Caco-2 (cell line): ENCODE measurements around the gene ANAPC2. TPM values are rescaled to one million over a fixed set of nuclear protein-coding genes. Genes with fewer than 3 reads are reported as not detected.

Experiments used
- BruUV-seq: library from RNA; stranded (reverse); fragments of 400-500 nt; replicated peaks from 2 replicates; lab custom pipeline; 2021; lab: Mats Ljungman, UMichigan
- CTCF ChIA-PET: fragments of 300-600 bp; sonication (Branson Sonifier 250); formaldehyde crosslinking; loops from one replicate; lab custom pipeline; 2022; ENCODE audit warnings: antibody characterized with exemption; lab: Charles Lee
- POLR2A ChIA-PET: fragments of 300-600 bp; sonication (Branson Sonifier 250); formaldehyde crosslinking; loops from one replicate; lab custom pipeline; 2022; ENCODE audit warnings: antibody characterized with exemption; lab: Charles Lee
- DNase-seq, 2 experiments: peaks; one replicate each; pipeline versions ENCODE4 v3.0.0 to v3.0.0-alpha.2; 2020 to 2022
- H3K27me3 ChIP-seq: replicated peaks from 2 replicates; pipeline ENCODE4 v1.6.0; 2011; ENCODE audit warnings: low read length; ENCODE audit not compliant: control insufficient read depth, insufficient read depth
- H3K36me3 ChIP-seq: 2 replicates; pipeline ENCODE4 v1.5.1; 2011; ENCODE audit warnings: low read length; ENCODE audit not compliant: control insufficient read depth, insufficient read depth
- H3K4me1 ChIP-seq: fragments of 250-450 bp; sonication (Bioruptor Pico); 2 replicates; pipeline ENCODE4 v1.5.1; 2020; ENCODE audit warnings: mild to moderate bottlenecking
- H3K4me3 ChIP-seq: 2 replicates; pipeline ENCODE4 v1.5.1; 2011; ENCODE audit warnings: low read depth, mild to moderate bottlenecking, control low read depth, low read length
- H3K9me3 ChIP-seq: fragments of 250-450 bp; sonication (Bioruptor Pico); 2 replicates; pipeline ENCODE4 v1.5.1; 2020; ENCODE audit warnings: mild to moderate bottlenecking, moderate library complexity
- H3K27ac Mint-ChIP-seq: one replicate; pipeline ENCODE4 v1.8.0; 2022; ENCODE audit warnings: mixed read lengths; ENCODE audit not compliant: unreplicated experiment
- H3K27me3 Mint-ChIP-seq: one replicate; pipeline ENCODE4 v1.8.0; 2022; ENCODE audit warnings: mixed read lengths; ENCODE audit not compliant: insufficient read depth, unreplicated experiment
- H3K36me3 Mint-ChIP-seq: one replicate; pipeline ENCODE4 v1.8.0; 2022; ENCODE audit warnings: mild to moderate bottlenecking, mixed read lengths; ENCODE audit not compliant: insufficient read depth, unreplicated experiment
- H3K4me1 Mint-ChIP-seq: one replicate; pipeline ENCODE4 v1.8.0; 2022; ENCODE audit warnings: low read depth, mixed read lengths; ENCODE audit not compliant: unreplicated experiment
- H3K4me3 Mint-ChIP-seq: one replicate; pipeline ENCODE4 v1.8.0; 2022; ENCODE audit warnings: mild to moderate bottlenecking, moderate library complexity, mixed read lengths; ENCODE audit not compliant: unreplicated experiment
- H3K9me3 Mint-ChIP-seq: one replicate; pipeline ENCODE4 v1.8.0; 2022; ENCODE audit warnings: mixed read lengths; ENCODE audit not compliant: unreplicated experiment
- intact Hi-C: fragments of 100-400 bp; cut with micrococcal nuclease; formaldehyde crosslinking; loops from one replicate; pipeline ENCODE4 v1.10.0; 2022; ENCODE audit not compliant: unreplicated experiment
- total RNA-seq: library from RNA; stranded (reverse); gene quantifications from 2 replicates; pipeline ENCODE4 v1.2.3, GENCODE V29; 2022
- TF ChIP-seq, protein P1 (sequence below), 2 experiments: fragments of 200-600 bp in 1 of 2; IDR thresholded peaks; 1 replicate in 1 of 2; 2 replicates in 1 of 2; pipeline versions ENCODE4 v1.5.1 to v1.8.0; 2011 to 2022; ENCODE audit warnings: antibody characterized with exemption in 1 of 2, control low read depth in 1 of 2, inconsistent platforms in 1 of 2, low read depth in 1 of 2, low read length in 1 of 2, mild to moderate bottlenecking in 1 of 2, moderate library complexity in 1 of 2; ENCODE audit not compliant: insufficient read depth in 1 of 2, severe bottlenecking in 1 of 2, unreplicated experiment in 1 of 2

Gene ANAPC2
- total RNA-seq, 1 experiment from 2014 or later: 67.5 TPM

DNA sequence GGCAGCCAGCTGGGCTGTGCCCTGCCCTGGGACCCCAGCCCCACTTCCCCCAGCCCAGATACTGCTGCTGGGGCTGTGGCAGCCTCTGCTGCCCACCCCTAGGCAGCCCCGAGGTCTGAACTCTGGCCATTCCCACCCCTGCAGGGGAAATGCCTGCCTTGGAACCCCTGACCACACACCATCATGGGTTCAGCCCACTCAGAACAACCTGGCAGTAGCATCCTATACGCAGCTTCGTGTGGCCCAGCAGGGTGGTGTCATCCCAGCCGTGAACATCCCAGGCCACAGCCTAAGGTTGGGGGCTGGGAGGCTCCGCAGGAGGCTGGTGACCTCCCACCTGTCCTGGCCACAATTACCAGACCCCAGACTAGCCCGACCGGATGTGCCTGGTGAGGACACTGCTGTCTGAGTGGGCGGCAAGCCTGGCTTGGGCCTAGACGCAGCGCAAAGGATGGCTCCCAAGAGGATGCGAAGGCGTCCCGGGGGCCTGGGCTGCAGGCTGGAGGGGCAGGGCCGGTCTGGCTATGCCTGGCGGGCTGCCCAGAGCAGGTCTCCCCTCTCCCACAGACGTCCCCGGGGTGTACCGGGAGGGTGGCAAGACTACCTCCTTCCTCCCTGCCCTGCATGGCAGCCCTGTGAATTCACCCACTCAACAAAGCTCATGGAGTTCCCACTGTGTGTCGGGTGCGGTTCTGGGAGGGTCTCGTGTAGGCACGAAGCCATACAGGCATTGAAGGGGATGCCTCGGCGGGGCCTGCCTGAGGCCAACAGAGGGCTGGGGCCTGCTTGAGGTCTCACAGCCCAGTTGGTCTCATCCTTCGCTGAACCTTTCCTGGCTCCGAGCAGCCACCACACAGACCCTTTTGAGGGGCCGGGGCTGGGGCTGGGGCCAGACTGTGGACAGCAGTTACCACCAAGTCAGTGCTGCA, 40.9 kb upstream of the ANAPC2 start:
- no peaks in the 10 kb centered on the region for H3K9me3 Mint-ChIP-seq
- H3K4me3 ChIP-seq: no peak overlapping the region
- no peaks in the 10 kb centered on the region for H3K9me3 ChIP-seq
- CTCF ChIA-PET: interaction anchor here (0.6 to 0.7 kb wide), 2 partner anchors 11 to 180 kb away, joined by 3 to 5 read pairs; no protein-coding TSS in a partner anchor
- H3K36me3 ChIP-seq: no peaks in the 10 kb centered on the region
- H3K27ac Mint-ChIP-seq: no peak overlapping the region
- peaks cover 4% of the 10 kb centered on the region for H3K36me3 Mint-ChIP-seq
- H3K27me3 ChIP-seq: no peaks in the 10 kb centered on the region
- peaks cover 38% of the 10 kb centered on the region for H3K4me1 ChIP-seq
- TF ChIP-seq, protein P1, sequence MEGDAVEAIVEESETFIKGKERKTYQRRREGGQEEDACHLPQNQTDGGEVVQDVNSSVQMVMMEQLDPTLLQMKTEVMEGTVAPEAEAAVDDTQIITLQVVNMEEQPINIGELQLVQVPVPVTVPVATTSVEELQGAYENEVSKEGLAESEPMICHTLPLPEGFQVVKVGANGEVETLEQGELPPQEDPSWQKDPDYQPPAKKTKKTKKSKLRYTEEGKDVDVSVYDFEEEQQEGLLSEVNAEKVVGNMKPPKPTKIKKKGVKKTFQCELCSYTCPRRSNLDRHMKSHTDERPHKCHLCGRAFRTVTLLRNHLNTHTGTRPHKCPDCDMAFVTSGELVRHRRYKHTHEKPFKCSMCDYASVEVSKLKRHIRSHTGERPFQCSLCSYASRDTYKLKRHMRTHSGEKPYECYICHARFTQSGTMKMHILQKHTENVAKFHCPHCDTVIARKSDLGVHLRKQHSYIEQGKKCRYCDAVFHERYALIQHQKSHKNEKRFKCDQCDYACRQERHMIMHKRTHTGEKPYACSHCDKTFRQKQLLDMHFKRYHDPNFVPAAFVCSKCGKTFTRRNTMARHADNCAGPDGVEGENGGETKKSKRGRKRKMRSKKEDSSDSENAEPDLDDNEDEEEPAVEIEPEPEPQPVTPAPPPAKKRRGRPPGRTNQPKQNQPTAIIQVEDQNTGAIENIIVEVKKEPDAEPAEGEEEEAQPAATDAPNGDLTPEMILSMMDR (IDR thresholded peaks at IDR 0.05; ENCODE audit: insufficient read depth in 1 of 2, low read depth in 1 of 2, low read length in 1 of 2, severe bottlenecking in 1 of 2, unreplicated experiment in 1 of 2): no peak
- no peak for DNase-seq
- no TSS peak for BruUV-seq
- peaks cover 13% of the 10 kb centered on the region for H3K4me1 Mint-ChIP-seq
- intact Hi-C loops: no loop called here
- no peaks in the 10 kb centered on the region for H3K27me3 Mint-ChIP-seq
- H3K4me3 Mint-ChIP-seq: no peak overlapping the region
- POLR2A ChIA-PET: interaction anchor here (0.6 to 0.7 kb wide), 2 partner anchors 12 to 59 kb away, joined by 3 to 4 read pairs; partner anchors contain the start of gene TUBB4B

DNA sequence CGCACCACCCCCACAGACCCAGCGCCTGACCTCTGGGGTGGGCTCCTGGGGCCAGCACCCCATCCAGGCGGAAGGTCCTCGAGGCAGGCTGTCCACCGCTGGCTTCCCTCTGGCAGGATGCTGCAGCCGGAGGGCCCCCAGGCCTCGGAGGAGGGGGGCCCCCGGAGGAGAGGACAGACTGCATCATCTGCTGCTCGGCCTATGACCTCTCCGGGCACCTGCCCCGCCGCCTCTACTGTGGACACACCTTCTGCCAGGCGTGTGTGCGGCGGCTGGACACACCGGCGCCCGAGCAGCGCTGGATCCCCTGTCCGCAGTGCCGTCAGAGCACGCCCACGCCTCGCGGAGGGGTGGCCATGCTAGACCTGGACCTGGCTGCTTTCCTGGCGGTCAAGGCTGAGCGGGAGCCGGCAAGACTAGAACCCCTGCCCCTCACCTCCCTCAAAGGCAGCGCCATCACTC, 40.2 kb upstream of the ANAPC2 start:
- no peaks in the 10 kb centered on the region for H3K9me3 Mint-ChIP-seq
- intact Hi-C loops: no loop called here
- TF ChIP-seq, protein P1 (IDR thresholded peaks at IDR 0.05; ENCODE audit: insufficient read depth in 1 of 2, low read depth in 1 of 2, low read length in 1 of 2, severe bottlenecking in 1 of 2, unreplicated experiment in 1 of 2): no peak
- H3K36me3 Mint-ChIP-seq: peaks cover 2% of the 10 kb centered on the region
- H3K4me3 Mint-ChIP-seq: no peak overlapping the region
- no peaks in the 10 kb centered on the region for H3K9me3 ChIP-seq
- DNase-seq: no peak
- peaks cover 38% of the 10 kb centered on the region for H3K4me1 ChIP-seq
- no peaks in the 10 kb centered on the region for H3K27me3 Mint-ChIP-seq
- peaks cover 13% of the 10 kb centered on the region for H3K4me1 Mint-ChIP-seq
- CTCF ChIA-PET: interaction anchor here (1.7 kb wide), 1 partner anchor 14 kb away, joined by 8 read pairs; no protein-coding TSS in a partner anchor
- no peak overlapping the region for H3K4me3 ChIP-seq
- no peaks in the 10 kb centered on the region for H3K36me3 ChIP-seq
- BruUV-seq: no TSS peak
- H3K27ac Mint-ChIP-seq: no peak overlapping the region
- H3K27me3 ChIP-seq: no peaks in the 10 kb centered on the region
- POLR2A ChIA-PET: no interaction called here

DNA sequence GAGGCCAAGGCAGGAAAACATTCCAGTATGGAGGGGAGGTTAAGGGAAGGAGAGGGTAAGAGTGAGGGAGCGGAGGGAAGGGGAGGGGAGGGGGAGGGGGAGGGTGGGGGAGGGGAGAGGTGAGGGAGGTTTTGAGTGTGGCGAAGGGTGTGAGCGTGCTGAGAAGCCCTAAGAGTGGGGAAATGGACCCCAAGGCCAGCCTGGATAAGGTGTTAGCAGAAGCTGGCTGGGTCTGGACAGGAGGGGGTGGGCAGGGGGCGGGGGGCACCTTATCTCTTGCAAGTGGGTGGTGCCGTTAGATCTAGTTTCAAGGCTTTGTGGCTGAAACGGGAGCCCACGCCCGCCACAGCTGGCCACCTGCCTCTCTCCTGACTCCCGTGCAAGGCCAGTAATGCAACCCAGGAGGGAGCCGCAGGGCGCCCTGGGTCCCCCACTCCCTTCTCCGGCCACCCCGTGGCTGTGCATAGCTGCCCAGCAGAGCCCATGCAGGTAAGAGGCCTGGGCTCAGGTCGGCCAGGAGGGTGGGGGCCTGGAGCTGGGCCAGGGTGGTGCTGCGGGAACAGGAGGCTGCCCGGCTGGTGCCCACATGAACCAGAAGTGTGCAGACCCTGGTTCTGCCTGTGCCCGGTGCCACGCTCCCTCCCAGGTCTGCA, 39.6 kb upstream of the ANAPC2 start:
- TF ChIP-seq, protein P1 (IDR thresholded peaks at IDR 0.05; ENCODE audit: insufficient read depth in 1 of 2, low read depth in 1 of 2, low read length in 1 of 2, severe bottlenecking in 1 of 2, unreplicated experiment in 1 of 2): no peak
- Mint-ChIP-seq H3K4me3 (no peak overlapping the region), H3K36me3 (peaks cover 8% of the 10 kb centered on the region), H3K9me3 (no peaks in the 10 kb centered on the region), H3K4me1 (peaks cover 13% of the 10 kb centered on the region), H3K27ac (no peak overlapping the region), H3K27me3 (no peaks in the 10 kb centered on the region)
- Histone ChIP-seq H3K9me3 (no peaks in the 10 kb centered on the region), H3K36me3 (no peaks in the 10 kb centered on the region), H3K4me3 (no peak overlapping the region), H3K27me3 (no peaks in the 10 kb centered on the region), H3K4me1 (peaks cover 38% of the 10 kb centered on the region)
- DNase-seq: no peak
- CTCF ChIA-PET: interaction anchor here (0.6 to 2.4 kb wide), 13 partner anchors 9 to 181 kb away, joined by 3 to 20 read pairs (median 6); partner anchors contain the start of genes ANAPC2, LRRC26 and SSNA1
- intact Hi-C loops: loop anchor here (1.0 to 2.0 kb wide), 4 partner anchors 8 to 111 kb away; partner anchors contain the start of genes ANAPC2 and SSNA1
- BruUV-seq: no TSS peak
- POLR2A ChIA-PET: interaction anchor here (1.0 kb wide), 1 partner anchor 9 kb away, joined by 3 read pairs; no protein-coding TSS in a partner anchor
